ENCODE data around the gene NRGN. TPM values are rescaled to one million over a fixed set of nuclear protein-coding genes. Genes with fewer than 3 reads are reported as not detected.

The NRGN gene
- total RNA-seq (2014; rRNA removed) (15.5 and 20.3 TPM in 2 replicates), Bru-seq, nascent RNA (percentile 53 among the genes with signal in this experiment), BruChase-seq, experiment 1, labeled RNA remaining after a 6-hour chase (percentile 40 among the genes with signal in this experiment), BruChase-seq, experiment 2, labeled RNA remaining after a 2-hour chase (percentile 35 among the genes with signal in this experiment)
- long read RNA-seq, partial matches to known transcripts = 1 of 7 reads
- long read RNA-seq, other reads (novel, unspliced or antisense) = 6 of 7 reads

- DNase-seq = peak; percentile 97
- intact Hi-C loops (cut with micrococcal nuclease) = loop anchor here (1.0 to 10.0 kb wide), 2 partner anchors 55 to 70 kb away; no protein-coding TSS in a partner anchor
- Histone ChIP-seq H3K4me1 (ENCODE audit: insufficient read depth, low read length) (peaks cover 18% of the 10 kb centered on the region), H3K9me2 (replicated peaks; ENCODE audit: low read length) (no peaks in the 10 kb centered on the region), H2AFZ (ENCODE audit: low read length) (peak within 1 kb of the TSS; percentile 93), H3K36me3 (ENCODE audit: low read depth, low read length) (no peaks in the 10 kb centered on the region), H3K79me2 (ENCODE audit: low read length) (no peaks in the 10 kb centered on the region), H3K4me3 (ENCODE audit: low read length) (peak within 1 kb of the TSS; percentile 85), H3F3A (ENCODE audit: low read length, unreplicated experiment) (no peaks in the 10 kb centered on the region), H3K27ac (ENCODE audit: low read length) (no peak within 1 kb of the TSS), H3K9me3 (ENCODE audit: low read length) (no peaks in the 10 kb centered on the region), H3K27me3 (ENCODE audit: low read length) (no peaks in the 10 kb centered on the region), H4K20me1 (ENCODE audit: low read length) (no peaks in the 10 kb centered on the region), H3K4me2 (ENCODE audit: low read length) (peak within 1 kb of the TSS; percentile 91), H3K9ac (ENCODE audit: low read length) (peak within 1 kb of the TSS; percentile 38)
- TF ChIP-seq EZH2 (IDR thresholded peaks at IDR 0.05; ENCODE audit: low read length, unreplicated experiment) (no peak), EZH2phosphoT487 (IDR thresholded peaks at IDR 0.05; ENCODE audit: borderline replicate concordance, low read length) (no peak), CTCF (conservative IDR thresholded peaks at IDR 0.05; ENCODE audit: low read depth, low read length) (no peak)
- peak; percentile 93 for ATAC-seq
- no TSS peak for BruUV-seq (replicated peaks)
- POLR2A ChIA-PET (ENCODE audit: unreplicated experiment) = interaction anchor here (0.5 to 0.7 kb wide), 3 partner anchors 66 to 634 kb away, joined by 6 to 11 read pairs (median 6); partner anchors contain the start of gene SPA17
- CTCF ChIA-PET = interaction anchor here (0.6 to 1.4 kb wide), 2 partner anchors 14 to 71 kb away, joined by 3 to 5 read pairs; no protein-coding TSS in a partner anchor
Measured at GRCh38 chr11:124739479-124740276, at the start of gene NRGN. Gene NRGN (plus strand): TSS chr11:124739942. CDS start chr11:124740085, 143 bp downstream.

- ChIA-PET CTCF (no interaction called here), POLR2A (ENCODE audit: unreplicated experiment) (interaction anchor here (0.6 kb wide), 1 partner anchor 92 kb away, joined by 12 read pairs; no protein-coding TSS in a partner anchor)
- no peaks in the 10 kb centered on the region for H3K36me3 ChIP-seq (ENCODE audit: low read depth, low read length)
- no peak overlapping the region for H3K4me2 ChIP-seq (ENCODE audit: low read length)
- H3K9ac ChIP-seq (ENCODE audit: low read length) = no peak overlapping the region
- intact Hi-C loops (cut with micrococcal nuclease) = no loop called here
- BruUV-seq (replicated peaks) = no TSS peak
- H3K4me3 ChIP-seq (ENCODE audit: low read length) = no peak overlapping the region
- TF ChIP-seq EZH2phosphoT487 (IDR thresholded peaks at IDR 0.05; ENCODE audit: borderline replicate concordance, low read length) = no peak
- no peak for TF ChIP-seq EZH2 (IDR thresholded peaks at IDR 0.05; ENCODE audit: low read length, unreplicated experiment)
- no peak for TF ChIP-seq CTCF (conservative IDR thresholded peaks at IDR 0.05; ENCODE audit: low read depth, low read length)
- H3K9me2 ChIP-seq (replicated peaks; ENCODE audit: low read length) = no peaks in the 10 kb centered on the region
- H3K4me1 ChIP-seq (ENCODE audit: insufficient read depth, low read length) = no peaks in the 10 kb centered on the region
- H3F3A ChIP-seq (ENCODE audit: low read length, unreplicated experiment) = no peaks in the 10 kb centered on the region
- no peak overlapping the region for H3K27ac ChIP-seq (ENCODE audit: low read length)
- no peaks in the 10 kb centered on the region for H4K20me1 ChIP-seq (ENCODE audit: low read length)
- no peaks in the 10 kb centered on the region for H3K27me3 ChIP-seq (ENCODE audit: low read length)
- H3K9me3 ChIP-seq (ENCODE audit: low read length) = no peaks in the 10 kb centered on the region
- no peak overlapping the region for H2AFZ ChIP-seq (ENCODE audit: low read length)
- DNase-seq (no peak), ATAC-seq (peak; percentile 50; the same call in 1 of the 2 replicates)
- no peaks in the 10 kb centered on the region for H3K79me2 ChIP-seq (ENCODE audit: low read length)
Measured at GRCh38 chr11:124693142-124693541, 46.6 kb upstream of the NRGN start.

All from PC-3 (cell line).